ENCODE measurements around the gene VCAM1.

GRCh38 chr1:100683448-100684349, 35.8 kb upstream of the VCAM1 start:
- TF ChIP-seq CTCF (conservative IDR thresholded peaks at IDR 0.05; ENCODE audit: low read depth, low read length) (no peak), EZH2 (IDR thresholded peaks at IDR 0.05; ENCODE audit: low read length, unreplicated experiment) (no peak), EZH2phosphoT487 (IDR thresholded peaks at IDR 0.05; ENCODE audit: borderline replicate concordance, low read length) (no peak)
